NCI-H2081 treated with DMSO at 0.1 percent for 48 hours (cell line): Measurements from ENCODE around the gene KIAA1328.
"Not testable (repeated sequence)": the region's sequence is repeated elsewhere in the genome, so short reads cannot be mapped to it uniquely, and the experiment has no call there.

Experiments
- DNase-seq: peaks from one replicate; lab custom pipeline; 2025; lab: John Stamatoyannopoulos, UW

KIAA1328 gene

GRCh38 chr18:36828630-36829361 is at the start of gene KIAA1328, which contains the start of gene TPGS2:
TSS of gene KIAA1328 (plus strand) at chr18:36829127. CDS start at chr18:36829139, 12 bp downstream.
TSS of gene TPGS2 (minus strand) at chr18:36829002. CDS start at chr18:36828767, 235 bp downstream.
- peak; percentile 62 for DNase-seq

GRCh38 chr18:36780748-36781147 is 48.2 kb upstream of the KIAA1328 start:
- no peak for DNase-seq

- DNase-seq: no peak
Observed at GRCh38 chr18:36782710-36783109, 46.2 kb upstream of the KIAA1328 start.

DNA sequence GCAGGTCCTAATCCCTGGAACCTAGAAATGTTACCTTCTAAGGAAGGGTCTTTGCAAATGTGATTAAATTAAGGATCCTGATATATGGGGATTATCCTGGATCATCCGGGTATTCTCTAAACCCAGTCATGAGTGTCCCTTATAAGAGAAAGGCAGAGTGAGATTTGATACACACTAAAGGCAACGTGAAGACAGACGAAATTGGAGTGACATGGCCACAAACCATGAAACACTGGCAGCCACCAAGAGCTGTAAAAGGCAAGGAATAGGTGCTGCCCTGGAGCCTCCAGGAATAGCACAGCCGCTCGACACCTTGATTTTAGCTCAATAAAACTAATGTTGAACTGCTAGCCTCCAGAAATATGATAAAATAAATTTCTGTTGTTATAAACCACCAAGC is 45.1 kb upstream of the KIAA1328 start:
- DNase-seq: no peak

DNA sequence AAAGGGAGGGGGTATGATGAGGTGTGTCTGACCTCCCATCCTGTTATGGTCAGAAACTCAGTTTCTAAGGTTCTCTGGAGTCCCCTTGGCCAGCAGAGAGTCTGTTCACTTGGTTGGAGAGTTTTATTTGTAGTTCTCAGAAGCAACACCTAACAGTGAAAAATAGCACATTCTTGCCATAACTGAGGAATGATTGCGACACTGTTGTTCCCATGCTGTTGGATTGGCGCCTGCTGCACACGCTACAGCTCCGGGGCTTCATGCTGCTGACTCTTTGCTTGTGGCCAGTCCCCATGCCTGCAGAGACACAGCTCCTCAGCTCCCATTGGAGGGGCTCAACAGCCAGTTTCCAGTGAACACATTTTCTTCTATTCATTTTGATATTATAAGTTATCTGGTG is 42.2 kb upstream of the KIAA1328 start:
- no peak for DNase-seq

DNA sequence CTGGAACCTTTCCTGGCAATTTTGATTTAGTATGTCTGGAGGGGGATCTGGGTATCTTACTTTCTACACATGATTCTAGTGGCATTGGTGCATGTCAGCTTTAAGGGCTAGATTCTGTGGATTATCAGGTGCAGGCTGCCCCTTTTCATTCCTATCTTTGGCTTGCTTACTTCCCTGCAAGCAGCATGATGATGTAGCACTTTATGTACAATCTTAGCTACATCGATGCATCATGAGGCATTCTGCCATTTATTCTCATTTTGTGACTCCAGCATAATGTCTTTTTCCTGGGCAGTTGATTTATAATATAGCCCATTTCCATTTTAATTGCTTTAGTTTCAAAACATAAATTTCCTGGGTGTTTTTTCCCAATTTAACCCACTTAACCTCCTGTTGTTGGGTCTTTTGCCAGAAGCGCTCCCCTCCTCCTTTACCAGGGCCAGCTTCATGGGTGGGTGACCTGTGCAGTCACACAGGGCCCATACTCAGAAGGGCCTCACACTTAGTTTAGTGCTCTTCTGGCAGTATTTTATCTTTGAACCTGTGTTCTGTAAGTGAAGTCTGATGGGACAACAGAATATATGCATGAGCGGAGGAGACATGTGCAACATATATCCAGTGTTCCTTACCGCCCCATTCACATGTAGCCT is 36.2 kb upstream of the KIAA1328 start:
- no peak for DNase-seq

- DNase-seq: no peak
Observed at GRCh38 chr18:36798738-36799473, 30.0 kb upstream of the KIAA1328 start.

GRCh38 chr18:36805105-36805504 is 23.8 kb upstream of the KIAA1328 start:
- no peak for DNase-seq

DNA sequence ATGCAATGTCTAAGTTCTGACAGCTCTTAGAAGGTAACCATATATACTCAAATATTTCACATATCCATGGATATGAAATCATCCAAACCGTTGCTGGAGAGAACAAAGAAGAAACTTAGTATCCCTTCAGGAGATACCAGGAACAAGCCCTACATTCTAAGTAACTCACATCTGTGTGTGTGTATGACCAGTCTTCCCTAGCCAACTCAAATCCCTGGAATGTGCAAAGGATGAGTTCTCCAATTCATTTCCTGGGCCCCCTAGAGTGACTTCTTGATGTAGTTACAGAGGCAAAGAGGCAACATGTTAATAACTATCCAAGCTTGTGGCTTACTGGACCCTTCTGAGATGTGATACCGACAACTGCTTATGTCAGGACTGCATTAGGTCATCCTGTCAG is 20.2 kb upstream of the KIAA1328 start:
- no peak for DNase-seq

- DNase-seq: peak; percentile 10
Observed at GRCh38 chr18:36809590-36810381, 19.1 kb upstream of the KIAA1328 start.

GRCh38 chr18:36811430-36811829 is 17.5 kb upstream of the KIAA1328 start:
- no peak for DNase-seq

GRCh38 chr18:36811955-36812354 is 17.0 kb upstream of the KIAA1328 start:
- no peak for DNase-seq

- DNase-seq: no peak
Observed at GRCh38 chr18:36812678-36813077, 16.2 kb upstream of the KIAA1328 start.

- DNase-seq: no peak
Observed at GRCh38 chr18:36813101-36813775, 15.7 kb upstream of the KIAA1328 start.

- DNase-seq: no peak
Observed at GRCh38 chr18:36813824-36814223, 15.1 kb upstream of the KIAA1328 start.

GRCh38 chr18:36814994-36815393 is 13.9 kb upstream of the KIAA1328 start:
- no peak for DNase-seq

- not testable (repeated sequence) for DNase-seq
Observed at GRCh38 chr18:36816096-36816495, 12.8 kb upstream of the KIAA1328 start.

- DNase-seq: no peak
Observed at GRCh38 chr18:36817039-36817438, 11.9 kb upstream of the KIAA1328 start.

GRCh38 chr18:36818652-36819051 is 10.3 kb upstream of the KIAA1328 start:
- DNase-seq: no peak

DNA sequence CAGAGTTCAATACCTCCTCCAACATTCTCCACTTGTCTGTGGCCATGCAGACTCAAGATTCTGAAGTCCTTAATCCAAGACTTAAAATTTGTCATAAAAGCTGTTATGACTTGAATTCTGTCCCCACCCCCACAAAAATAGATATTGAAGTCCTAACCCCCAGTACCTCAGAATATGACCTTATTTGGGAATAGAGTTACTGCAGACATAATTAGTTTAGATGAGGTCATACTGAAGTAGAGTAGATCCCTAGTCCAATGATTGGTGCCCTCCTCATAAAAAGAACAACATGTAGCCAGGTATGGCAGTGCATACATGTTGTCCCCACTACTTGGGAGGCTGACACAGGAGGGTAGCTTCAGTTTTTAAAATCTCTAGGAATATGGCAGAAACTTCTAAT is 9.3 kb upstream of the KIAA1328 start:
- DNase-seq: no peak

DNA sequence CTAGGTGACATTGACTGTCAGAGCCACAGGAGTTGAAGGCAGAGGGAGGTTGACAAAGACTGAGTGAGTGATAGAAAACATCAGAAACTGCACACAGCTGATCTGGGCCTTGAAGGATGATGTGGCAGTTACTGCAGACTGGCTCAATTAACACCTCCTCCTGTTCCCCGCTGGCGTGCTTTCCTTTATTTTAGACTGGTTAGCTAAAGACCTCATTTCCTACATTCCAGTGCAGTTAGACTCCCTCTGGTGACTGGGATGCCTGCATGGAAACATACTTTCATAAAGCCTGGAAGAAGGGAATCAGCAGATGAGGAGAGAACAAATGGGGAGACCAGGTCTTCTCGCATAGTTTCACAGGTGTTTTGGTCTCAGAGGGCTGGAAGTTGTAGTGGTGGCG is 7.2 kb upstream of the KIAA1328 start:
- DNase-seq: no peak
